NCI-H526 (cell line): ENCODE measurements around the gene TRIM14.
"Not testable (repeated sequence)": the region's sequence is repeated elsewhere in the genome, so short reads cannot be mapped to it uniquely, and the experiment has no call there.

Experiments
- DNase-seq, 2 experiments: peaks; one replicate each; lab custom pipeline; 2025; lab: John Stamatoyannopoulos, UW

Gene TRIM14

DNA sequence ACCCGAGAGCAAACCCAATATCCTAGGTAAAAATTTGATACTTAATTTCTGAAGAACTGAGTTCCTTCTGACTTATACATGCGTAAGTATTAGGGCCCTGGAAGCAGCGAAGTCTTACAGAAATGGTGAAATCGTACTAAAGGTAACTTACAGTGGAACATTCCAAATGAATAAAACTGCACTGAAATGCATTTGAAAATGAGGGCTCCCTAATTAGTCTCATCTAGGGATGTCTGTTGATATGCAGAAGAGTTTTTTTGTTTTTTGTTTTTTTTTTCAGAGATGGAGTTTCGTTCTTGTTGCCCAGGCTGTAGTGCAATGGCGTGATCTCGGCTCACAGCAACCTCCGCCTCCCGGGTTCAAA is 72.9 kb downstream of the TRIM14 start:
- DNase-seq: no peak

DNA sequence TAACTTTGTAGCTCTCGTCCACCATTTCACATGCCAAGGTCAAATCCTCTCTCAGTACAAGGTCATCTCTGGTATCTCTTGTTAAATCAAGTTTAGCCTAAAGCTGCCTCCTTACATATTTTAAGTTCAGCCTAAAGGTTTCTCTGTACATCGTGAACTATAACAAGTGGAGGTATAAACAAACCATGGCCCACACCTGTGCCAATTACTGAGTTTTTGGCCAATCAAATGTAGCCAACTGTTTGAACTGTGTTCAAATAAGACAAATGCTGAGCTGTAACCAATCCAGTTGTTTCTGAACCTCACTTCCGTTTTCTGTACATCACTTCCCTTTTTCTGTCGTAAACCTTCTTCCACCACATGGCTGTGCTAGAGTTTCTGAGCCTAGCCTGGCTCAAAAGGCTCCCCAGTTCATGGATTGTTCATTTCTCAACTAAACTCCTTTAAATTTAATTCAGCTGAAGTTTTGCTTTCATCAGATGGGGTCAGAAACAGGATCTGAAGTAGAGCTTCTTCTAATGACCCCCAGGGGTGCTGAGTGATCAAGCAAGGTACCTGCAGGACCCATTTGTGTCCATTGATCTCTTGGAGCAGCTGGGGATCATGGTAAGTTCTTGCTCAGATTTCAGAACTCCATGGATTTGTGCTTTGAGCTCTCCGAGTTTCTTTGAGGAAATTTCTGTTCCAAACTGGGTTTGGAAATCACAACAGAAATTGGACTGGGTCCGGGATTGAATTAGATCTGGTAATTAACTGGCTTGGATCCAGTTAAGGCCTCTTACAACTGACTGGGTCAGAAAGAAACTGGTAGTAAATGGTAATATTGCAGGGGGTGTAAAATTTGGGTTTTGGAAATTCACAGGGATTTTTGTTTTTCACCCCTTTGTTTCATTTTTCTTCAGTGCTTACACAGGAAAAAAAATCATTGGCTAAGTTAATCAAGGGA is 73.5 kb downstream of the TRIM14 start:
- no peak for DNase-seq

DNA sequence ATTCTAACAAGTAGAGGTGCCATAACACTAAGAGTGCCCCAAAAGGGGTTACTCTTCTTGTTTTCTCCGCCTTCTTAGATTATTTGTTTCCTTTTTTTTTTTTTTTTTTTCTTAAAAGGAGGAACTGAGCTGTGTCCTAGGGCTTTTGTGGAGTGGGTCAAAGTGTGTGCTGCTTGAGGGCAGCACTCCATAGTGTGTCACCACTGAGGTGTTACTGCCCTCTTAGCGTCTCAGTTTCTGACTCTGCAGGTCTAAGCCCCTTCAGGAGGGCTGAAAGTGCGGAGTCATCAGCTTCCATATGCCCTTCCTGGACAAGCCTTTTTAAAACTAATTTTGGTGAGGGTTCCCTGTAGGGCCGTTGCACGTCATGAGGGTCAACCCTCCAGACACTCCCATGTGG is 75.1 kb downstream of the TRIM14 start:
- DNase-seq: no peak

DNA sequence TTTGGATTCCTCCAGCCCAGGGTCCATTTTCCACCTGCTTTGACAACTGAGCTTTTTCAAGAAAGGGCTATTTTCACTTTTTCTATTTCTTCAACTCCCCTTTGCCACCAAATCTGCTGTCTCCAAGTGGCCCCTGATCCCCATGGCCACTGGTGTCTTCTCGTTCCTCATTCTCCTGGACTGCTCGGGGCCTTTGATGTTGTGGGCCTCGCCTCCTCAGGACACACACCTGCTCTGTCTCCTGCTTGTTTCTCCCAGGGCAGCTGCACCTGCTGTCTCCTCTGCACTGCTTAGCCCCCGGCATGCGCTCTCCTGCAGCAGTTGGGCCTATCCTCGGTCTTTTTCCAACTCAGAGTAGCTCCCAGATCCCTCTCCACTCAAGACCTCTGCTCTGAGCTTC is 78.8 kb downstream of the TRIM14 start:
- DNase-seq: peak in 1 of 2 experiments; percentile 13

DNA sequence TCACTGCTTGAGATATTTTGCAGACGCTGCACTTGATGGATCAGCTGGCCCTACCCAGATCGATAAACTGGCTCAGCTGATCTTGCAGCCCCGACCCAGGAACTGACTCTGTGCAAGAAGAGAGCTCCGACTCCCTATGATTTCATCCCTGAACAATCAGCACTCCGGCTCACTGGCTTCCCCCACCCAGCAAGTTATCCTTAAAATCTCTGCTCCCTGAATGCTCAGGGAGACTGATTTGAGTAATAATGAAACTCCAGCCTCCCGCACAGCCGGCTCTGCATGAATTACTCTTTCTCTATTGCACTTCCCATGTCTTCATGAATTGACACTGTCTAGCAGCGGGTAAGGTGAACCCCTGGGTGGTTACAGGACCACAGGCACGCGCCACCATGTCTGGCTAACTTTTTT is 79.4 kb downstream of the TRIM14 start:
- no peak for DNase-seq

DNA sequence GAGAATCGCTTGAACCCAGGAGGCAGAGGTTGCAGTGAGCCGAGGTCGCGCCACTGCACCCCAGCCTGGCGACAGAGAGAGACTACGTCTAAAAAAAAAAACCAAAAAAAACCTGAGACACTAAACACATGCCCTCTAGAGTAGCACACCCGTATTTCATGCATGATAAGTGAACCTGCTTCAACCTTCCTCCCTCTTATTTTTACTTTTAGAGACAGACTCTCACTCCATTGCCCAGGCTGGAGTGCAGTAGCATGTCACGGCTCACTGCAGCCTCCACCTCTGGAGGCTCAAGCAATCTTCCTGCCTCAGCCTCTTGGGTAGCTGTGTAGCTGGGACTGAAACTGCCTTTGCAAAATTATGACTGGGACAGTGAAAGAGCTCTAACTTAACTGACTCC is 80.1 kb downstream of the TRIM14 start:
- DNase-seq: no peak

DNA sequence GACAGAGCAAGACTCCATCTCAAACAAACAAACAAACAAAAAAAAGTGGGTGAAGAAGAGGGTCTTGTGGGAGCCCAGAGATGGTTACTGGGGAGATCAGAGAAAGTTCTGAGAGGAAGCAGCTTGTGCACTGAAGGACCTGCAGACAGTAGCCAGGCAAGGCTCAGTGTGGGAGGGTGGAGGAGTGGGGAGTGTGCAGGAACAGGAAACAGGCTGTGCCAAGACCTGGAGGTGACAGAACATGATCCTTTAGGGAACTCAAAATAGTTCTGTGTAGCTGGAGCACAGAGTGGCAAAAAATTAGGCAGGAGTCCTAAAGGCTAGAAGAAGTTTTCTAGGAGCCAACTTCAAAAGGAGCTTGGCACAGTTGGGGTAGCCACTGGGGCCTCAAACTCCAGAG is 81.7 kb downstream of the TRIM14 start:
- DNase-seq: no peak

DNA sequence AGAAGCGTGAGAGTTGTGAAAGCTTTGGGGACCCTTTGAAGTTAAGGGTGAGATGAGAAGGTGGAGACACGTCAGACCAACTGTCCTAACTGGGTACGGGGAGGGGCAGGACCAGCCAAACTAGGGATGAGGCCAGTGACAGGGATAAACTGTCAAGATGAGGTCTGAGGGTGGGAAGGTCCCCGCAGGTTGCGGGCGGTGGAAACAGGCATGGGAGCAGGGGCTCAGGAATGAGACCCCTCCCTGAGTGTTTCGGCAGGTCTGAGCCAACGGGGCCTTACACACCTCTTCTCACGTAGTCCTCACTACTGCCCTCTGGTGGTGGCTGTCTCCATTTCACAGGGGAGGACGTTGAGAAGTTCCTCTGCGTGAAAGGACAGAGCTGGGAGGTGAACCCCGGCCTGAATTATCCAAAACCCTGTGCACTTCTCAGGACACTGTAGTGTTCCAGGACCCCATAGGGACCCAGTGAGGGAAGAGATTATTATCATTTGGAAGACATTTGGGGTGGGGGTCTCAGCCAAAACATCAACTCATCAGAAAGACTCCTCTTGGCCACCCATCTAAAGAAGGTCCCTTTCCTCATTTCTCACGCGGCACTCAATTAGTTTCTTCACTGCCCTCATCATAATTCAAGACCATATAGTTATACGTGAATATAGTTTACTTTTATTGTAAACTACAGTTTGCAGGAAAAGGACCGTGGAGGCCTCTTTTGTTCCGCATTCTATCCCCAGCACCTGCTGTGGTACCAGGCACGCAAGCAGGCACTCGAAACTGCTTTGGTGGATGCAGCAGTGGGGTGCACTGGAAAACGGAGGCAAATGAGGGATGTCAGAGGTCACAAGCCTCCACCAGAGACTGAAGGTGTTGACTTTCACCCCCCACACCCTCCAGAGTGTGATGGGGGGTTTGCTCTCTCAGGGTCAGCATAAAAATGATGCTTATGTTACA is 84.2 kb downstream of the TRIM14 start:
- peak; percentile 31 to 80 for DNase-seq

DNA sequence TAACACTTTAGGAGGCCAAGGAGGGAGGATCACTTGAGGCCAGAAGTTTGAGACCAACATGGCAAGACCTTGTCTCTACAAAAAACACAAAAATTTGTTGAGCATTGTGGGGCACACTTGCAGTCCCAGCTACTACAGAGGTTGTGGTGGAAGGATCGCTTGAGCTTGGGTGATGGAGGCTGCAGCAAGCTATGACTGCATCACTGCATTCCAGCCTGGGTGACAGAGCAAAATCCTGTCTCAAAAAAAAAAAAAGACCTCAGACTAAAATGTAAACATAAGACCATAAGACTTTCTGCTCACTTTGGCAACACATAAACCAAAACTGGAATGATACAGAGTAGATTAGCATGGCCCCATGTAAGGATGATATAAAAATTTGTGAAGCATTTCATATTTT is 87.1 kb downstream of the TRIM14 start:
- no peak for DNase-seq

DNA sequence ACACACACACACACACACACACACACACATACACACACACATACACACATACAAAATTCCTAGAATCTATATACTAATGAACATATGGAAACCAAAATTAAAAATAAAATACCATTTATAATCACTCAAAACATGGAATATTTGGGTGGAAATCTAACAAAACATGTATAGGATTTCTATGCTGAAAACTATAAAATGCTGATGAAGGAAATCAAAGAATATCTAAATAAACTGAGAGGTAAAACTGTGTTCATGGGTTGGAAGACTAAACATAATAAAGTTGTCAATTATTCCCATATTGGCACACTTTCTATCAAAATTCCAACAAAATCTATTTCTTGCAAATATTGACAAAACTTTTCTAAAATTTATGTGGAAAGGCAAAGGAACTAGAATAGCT is 87.9 kb downstream of the TRIM14 start:
- DNase-seq: no peak

DNA sequence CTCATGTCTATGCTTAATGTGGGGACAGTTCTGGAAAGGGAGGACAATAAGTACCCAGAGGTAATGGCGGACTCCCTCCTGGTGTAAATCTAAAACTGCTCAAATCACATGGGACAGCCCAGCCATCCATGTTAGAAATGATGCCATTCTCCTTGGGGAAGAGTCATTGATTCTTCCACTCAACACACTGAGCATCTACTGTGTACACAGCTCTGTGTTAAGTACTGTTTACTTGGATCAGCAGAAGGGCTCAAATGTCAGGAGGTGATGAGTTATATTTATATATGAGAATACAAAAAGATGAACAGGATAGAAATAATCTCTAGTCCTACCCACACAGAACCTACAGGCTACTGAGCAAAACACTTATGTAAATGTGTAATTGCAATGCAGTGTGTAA is 94.3 kb downstream of the TRIM14 start:
- no peak for DNase-seq

DNA sequence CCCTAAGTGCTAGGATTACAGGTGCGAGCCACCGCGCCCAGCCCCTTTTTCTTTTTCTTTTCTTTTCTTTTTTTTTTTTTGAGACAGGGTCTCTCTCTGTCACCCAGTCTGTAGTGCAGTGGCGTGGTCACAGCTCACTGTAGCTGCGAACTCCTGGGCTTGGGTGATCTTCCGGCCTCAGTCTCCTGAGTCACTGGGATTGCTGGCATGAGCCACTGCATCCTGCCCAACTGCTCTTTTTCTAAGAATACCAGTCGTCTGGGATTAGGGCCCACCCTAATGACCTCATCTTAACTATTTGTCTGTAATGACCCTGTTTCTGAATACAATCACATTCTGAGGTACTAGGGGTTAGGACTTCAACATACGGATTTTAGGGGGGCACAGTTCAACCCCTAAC is 96.6 kb downstream of the TRIM14 start:
- no peak for DNase-seq

DNA sequence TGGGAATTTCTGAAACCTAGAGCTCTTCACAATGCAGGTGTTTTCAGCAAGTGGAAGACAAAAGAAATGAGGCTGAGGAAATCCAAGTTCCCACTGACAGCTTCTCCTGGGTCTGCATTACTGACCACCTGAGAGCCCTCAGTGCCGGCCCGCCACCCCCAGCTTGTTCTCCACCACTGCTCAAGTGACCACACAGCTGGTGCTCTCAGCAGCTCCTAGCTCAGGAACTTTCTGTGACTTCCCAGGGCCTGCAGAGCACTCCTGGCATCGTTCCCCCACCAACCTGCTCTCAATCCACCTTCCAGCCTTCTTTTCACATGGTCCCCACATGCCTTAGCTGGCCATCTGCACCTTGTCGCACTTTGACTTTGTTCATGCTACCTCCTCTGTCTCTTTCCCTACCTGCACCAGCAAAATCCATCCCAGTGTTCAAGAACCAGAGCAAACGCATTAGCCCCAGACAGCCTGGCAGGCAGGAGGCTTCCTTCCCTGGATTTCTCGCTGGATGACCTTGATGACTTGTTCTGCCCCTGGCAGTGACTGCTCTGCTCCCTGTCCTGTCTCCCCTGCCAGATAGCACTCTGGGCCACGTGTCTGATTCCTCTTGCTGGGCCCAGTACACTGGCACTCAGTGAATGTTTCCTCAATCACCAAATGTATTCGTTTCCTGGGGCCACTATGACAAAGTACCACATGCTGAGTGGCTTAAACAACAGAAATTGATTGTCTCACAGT is 97.5 kb downstream of the TRIM14 start:
- DNase-seq: no peak

DNA sequence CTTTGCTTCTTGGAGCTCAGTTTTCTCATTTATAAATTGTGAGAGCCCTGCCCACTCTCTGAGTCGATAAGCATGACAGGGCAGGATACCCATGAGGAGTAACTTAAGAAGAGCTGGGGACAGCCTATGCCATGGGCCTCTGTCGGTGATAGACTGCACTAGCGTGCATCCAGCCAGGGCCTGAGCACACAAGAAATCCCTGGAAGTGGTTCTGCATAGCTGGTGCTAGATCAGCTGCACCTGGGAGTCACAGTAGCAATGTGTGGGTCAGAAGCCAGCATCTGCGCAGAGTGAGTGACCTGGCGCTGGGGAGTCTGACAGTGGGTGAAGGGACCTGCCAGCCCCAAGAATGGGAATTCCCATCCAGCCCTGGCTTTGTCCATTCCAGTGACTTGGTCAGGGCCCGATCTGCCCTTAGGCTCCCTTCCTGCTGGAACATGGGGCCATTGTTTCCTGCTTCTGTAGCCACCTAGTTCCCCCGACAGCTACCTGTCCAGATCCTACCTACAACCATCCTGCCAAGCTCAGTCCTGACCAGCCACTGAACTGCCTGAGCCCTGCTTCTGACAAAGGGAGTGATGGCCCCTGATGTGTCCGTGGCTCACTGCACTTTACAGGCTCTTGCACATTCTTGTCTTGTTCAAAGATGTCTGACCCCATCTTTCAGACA is 98.4 kb downstream of the TRIM14 start:
- DNase-seq: no peak

DNA sequence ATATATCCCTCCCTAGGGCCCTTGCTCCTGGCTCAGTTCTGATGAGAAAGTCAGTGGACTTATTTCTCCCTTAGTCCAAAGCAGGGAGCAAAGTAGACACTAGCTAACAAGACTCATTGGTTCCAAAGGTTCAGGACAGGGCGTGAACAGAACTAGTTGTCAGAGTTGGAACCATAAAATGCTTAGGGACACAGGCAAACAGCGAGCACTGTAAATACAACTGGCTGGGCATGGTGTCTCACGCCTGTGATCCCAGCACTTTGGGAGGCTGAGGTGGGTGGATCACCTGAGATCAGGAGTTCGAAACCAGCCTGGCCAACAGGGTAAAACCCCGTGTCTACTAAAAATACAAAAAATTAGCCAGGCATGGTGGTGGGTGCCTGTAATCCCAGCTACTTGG is 99.2 kb downstream of the TRIM14 start:
- DNase-seq: not testable (repeated sequence)
